Breast epithelium (tissue), 4 donors: ENCODE measurements around the gene NUP205. TPM values are rescaled to one million over a fixed set of nuclear protein-coding genes. Genes with fewer than 3 reads are reported as not detected.

Experiments used
- DNase-seq, 2 donors: peaks; one replicate each; pipeline ENCODE4 v3.0.0-alpha.2; 2019; ENCODE audit warnings: low spot score in 2 of 2
- H3K27ac ChIP-seq, 2 donors: fragments of 200-600 bp; sonication (generic) in 1 of 2; one replicate each; pipeline ENCODE4 v1.5.1; 2016 to 2019; ENCODE audit warnings: mild to moderate bottlenecking in 1 of 2
- H3K27me3 ChIP-seq, 2 donors: fragments of 200-600 bp; sonication (generic) in 1 of 2; one replicate each; pipeline versions ENCODE4 v1.5.1 to v1.6.0; 2017 to 2019; ENCODE audit warnings: control low read depth in 1 of 2, mild to moderate bottlenecking in 1 of 2
- H3K36me3 ChIP-seq: fragments of 200-600 bp; one replicate; pipeline ENCODE4 v1.5.1; 2019
- H3K4me1 ChIP-seq, 2 donors: fragments of 200-600 bp; sonication (generic); one replicate each; pipeline ENCODE4 v1.5.1; 2016 to 2019; ENCODE audit warnings: control low read depth in 1 of 2
- H3K4me3 ChIP-seq, 3 donors: fragments of 200-600 bp; sonication (generic); 1 replicate in 2 of 3; 2 replicates in 1 of 3; pipeline ENCODE4 v1.5.1; 2016 to 2019; ENCODE audit warnings: mild to moderate bottlenecking in 3 of 3, moderate library complexity in 2 of 3
- H3K9me3 ChIP-seq, 2 donors: fragments of 200-600 bp; sonication (generic) in 1 of 2; one replicate each; pipeline ENCODE4 v1.5.1; 2016 to 2019; ENCODE audit warnings: control low read depth in 1 of 2
- CTCF ChIP-seq, 3 donors: fragments of 450-650 bp; IDR thresholded peaks; one replicate each; pipeline ENCODE4 v1.5.1; 2016 to 2017; ENCODE audit warnings: antibody characterized with exemption in 3 of 3, mild to moderate bottlenecking in 3 of 3, moderate library complexity in 3 of 3
- POLR2A ChIP-seq: fragments of 450-650 bp; IDR thresholded peaks from one replicate; pipeline ENCODE4 v1.6.1; 2016; ENCODE audit warnings: antibody characterized with exemption, mild to moderate bottlenecking, moderate library complexity
- POLR2AphosphoS5 ChIP-seq, 3 donors: sonication (generic); formaldehyde crosslinking; IDR thresholded peaks; one replicate each; pipeline ENCODE4 v1.6.1; 2017; ENCODE audit warnings: antibody characterized with exemption in 3 of 3
- intact Hi-C: fragments of 100-400 bp; cut with DNase I; formaldehyde crosslinking; loops from one replicate; pipeline ENCODE4 v1.15.1; 2023; ENCODE audit warnings: low total_unique reads
- total RNA-seq, 3 donors: library from RNA; depleted of rRNA; stranded (reverse); fragments of >200 nt; gene quantifications; one replicate each; pipeline ENCODE4 v1.1.0, GENCODE V29; 2016

NUP205 gene
- total RNA-seq, 3 donors from 2014 or later, result 22.6 to 49.6 (median 44.6) TPM

GRCh38 chr7:135661311-135662122 is 103.8 kb downstream of the NUP205 start:
- intact Hi-C loops, result loop anchor here (10.0 kb wide), 1 partner anchor 133 kb away; no protein-coding TSS in a partner anchor
- no peak for TF ChIP-seq CTCF (IDR thresholded peaks at IDR 0.05)
- no peak for TF ChIP-seq POLR2AphosphoS5 (IDR thresholded peaks at IDR 0.05)
- no peak for TF ChIP-seq POLR2A
- Histone ChIP-seq H3K27me3 (no peaks in the 10 kb centered on the region), H3K27ac (peak overlapping the region; percentile 90 to 99), H3K4me3 (peak overlapping the region; percentile 87 to 98 (median 97)), H3K4me1 (peaks cover 0 to 5% of the 10 kb centered on the region in 2 donors), H3K36me3 (no peaks in the 10 kb centered on the region), H3K9me3 (no peaks in the 10 kb centered on the region)
- no peak for DNase-seq

GRCh38 chr7:135662123-135662372 is 104.3 kb downstream of the NUP205 start:
- H3K27ac ChIP-seq, result peak overlapping the region; percentile 90 to 99
- TF ChIP-seq POLR2A, result no peak
- no peak for TF ChIP-seq POLR2AphosphoS5 (IDR thresholded peaks at IDR 0.05)
- peak in 1 of 3 donors; percentile 87 for TF ChIP-seq CTCF (IDR thresholded peaks at IDR 0.05)
- no peaks in the 10 kb centered on the region for H3K9me3 ChIP-seq
- H3K4me3 ChIP-seq, result peak overlapping the region; percentile 87 to 98 (median 97)
- intact Hi-C loops, result loop anchor here (10.0 kb wide), 1 partner anchor 133 kb away; no protein-coding TSS in a partner anchor
- no peak for DNase-seq
- H3K27me3 ChIP-seq, result no peaks in the 10 kb centered on the region
- peaks cover 0 to 5% of the 10 kb centered on the region in 2 donors for H3K4me1 ChIP-seq
- no peaks in the 10 kb centered on the region for H3K36me3 ChIP-seq

GRCh38 chr7:135662373-135663114 is 104.8 kb downstream of the NUP205 start, which contains the start of gene STMP1:
STMP1 (plus strand) TSS chr7:135662514.
- intact Hi-C loops, result loop anchor here (10.0 kb wide), 1 partner anchor 132 kb away; no protein-coding TSS in a partner anchor
- no peaks in the 10 kb centered on the region for H3K27me3 ChIP-seq

GRCh38 chr7:135664046-135664589 is 106.4 kb downstream of the NUP205 start:
- Histone ChIP-seq H3K4me3 (peak overlapping the region in 2 of 3 donors; percentile 97 to 98), H3K27me3 (no peaks in the 10 kb centered on the region), H3K36me3 (no peaks in the 10 kb centered on the region), H3K27ac (peak overlapping the region in 1 of 2 donors; percentile 82), H3K4me1 (peaks cover 0 to 5% of the 10 kb centered on the region in 2 donors), H3K9me3 (no peaks in the 10 kb centered on the region)
- TF ChIP-seq POLR2AphosphoS5 (IDR thresholded peaks at IDR 0.05), result no peak
- TF ChIP-seq CTCF (IDR thresholded peaks at IDR 0.05), result no peak
- no peak for TF ChIP-seq POLR2A
- DNase-seq, result no peak
- intact Hi-C loops, result loop anchor here (10.0 kb wide), 1 partner anchor 131 kb away; no protein-coding TSS in a partner anchor

More at GRCh38 chr7:135662373-135663114, 104.8 kb downstream of the NUP205 start, which contains the start of gene STMP1:
- Histone ChIP-seq H3K27ac (peak within 1 kb of the TSS; percentile 90 to 99), H3K4me3 (peak within 1 kb of the TSS; percentile 87 to 98 (median 97)), H3K9me3 (no peaks in the 10 kb centered on the region), H3K36me3 (no peaks in the 10 kb centered on the region), H3K4me1 (peaks cover 0 to 5% of the 10 kb centered on the region in 2 donors)
- TF ChIP-seq CTCF (IDR thresholded peaks at IDR 0.05) (peak in 2 of 3 donors; percentile 87 to 93), POLR2AphosphoS5 (IDR thresholded peaks at IDR 0.05) (peak; percentile 90 to 95 (median 91)), POLR2A (peak; percentile 88)
- DNase-seq, result peak; percentile 95 to 97
